Omental fat pad (tissue), 4 donors: ENCODE measurements around the gene ITGAX. TPM values are rescaled to one million over a fixed set of nuclear protein-coding genes. Genes with fewer than 3 reads are reported as not detected.
"Not testable (repeated sequence)": the region's sequence is repeated elsewhere in the genome, so short reads cannot be mapped to it uniquely, and the experiment has no call there.

Experiments used
- ATAC-seq: fragments of 150-250 bp; one replicate; pipeline ENCODE4 v1.9.1; 2016; ENCODE audit warnings: mild to moderate bottlenecking, moderate library complexity; ENCODE audit not compliant: low FRiP score
- DNase-seq: peaks from one replicate; pipeline ENCODE4 v3.0.0-alpha.2; 2019; ENCODE audit warnings: low spot score
- CTCF ChIP-seq, 3 donors: fragments of 450-650 bp; IDR thresholded peaks; one replicate each; pipeline ENCODE4 v1.5.1; 2016 to 2017; ENCODE audit warnings: antibody characterized with exemption in 3 of 3, mild to moderate bottlenecking in 3 of 3, moderate library complexity in 2 of 3
- total RNA-seq, 4 donors: library from RNA; depleted of rRNA; stranded (reverse); fragments of >200 nt; gene quantifications; one replicate each; pipeline ENCODE4 v1.1.0, GENCODE V29; 2016

ITGAX gene
- total RNA-seq, 4 donors from 2014 or later = 11.7 to 161 (median 27.0) TPM

DNA sequence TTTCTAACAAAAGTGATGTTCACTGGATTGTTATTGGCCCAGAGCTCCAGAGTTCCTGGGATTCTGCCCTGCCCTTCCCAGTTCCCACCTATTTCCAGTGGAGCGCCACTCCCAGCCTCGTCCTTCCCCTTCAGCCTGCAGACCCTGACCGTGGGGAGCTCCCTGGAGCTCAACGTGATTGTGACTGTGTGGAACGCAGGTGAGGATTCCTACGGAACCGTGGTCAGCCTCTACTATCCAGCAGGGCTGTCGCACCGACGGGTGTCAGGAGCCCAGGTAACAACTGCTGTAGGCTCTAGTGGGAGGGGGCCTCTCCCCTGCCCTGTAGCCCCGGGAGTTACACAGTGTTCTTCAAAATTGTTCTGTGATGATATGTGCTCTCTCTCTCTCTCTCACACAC lies 61.4 kb downstream of the ITGAX start:
- no peak for DNase-seq
- TF ChIP-seq CTCF (IDR thresholded peaks at IDR 0.05) = no peak
- no peak for ATAC-seq

DNA sequence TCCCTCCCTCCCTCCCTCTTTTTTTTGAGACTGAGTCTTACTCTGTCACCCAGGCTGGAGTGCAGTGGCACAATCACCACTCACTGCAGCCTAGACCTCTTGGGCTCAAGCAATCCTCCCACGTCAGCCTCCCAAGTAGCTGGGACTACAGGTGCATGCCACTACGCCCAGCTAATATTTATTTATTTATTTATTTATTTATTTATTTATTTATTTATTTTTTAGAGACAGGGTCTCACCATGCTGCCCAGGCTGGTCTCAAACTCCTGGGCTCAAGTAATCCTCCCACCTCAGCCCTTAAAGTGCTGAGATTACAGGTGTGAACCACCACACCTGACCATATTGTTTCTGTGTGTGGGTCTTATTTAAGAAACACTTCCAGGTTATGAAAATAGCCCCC lies 62.1 kb downstream of the ITGAX start:
- not testable (repeated sequence) for DNase-seq, ATAC-seq

DNA sequence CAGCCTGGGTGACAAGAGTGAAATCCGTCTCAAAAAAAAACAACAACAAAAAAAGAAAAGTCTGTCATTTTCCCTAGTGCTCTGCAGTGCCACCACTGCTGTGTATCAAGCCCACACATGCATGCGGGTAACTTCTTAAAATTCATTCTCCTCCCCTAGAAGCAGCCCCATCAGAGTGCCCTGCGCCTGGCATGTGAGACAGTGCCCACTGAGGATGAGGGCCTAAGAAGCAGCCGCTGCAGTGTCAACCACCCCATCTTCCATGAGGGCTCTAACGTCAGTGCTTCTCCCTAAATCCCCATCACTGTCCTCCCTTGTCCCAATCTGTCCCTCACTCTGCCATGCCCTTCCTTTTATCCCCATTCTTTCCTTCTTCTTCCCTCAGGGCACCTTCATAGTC lies 62.9 kb downstream of the ITGAX start:
- ATAC-seq (no peak), DNase-seq (no peak)

GRCh38 chr16:31420037-31420436 lies 65.1 kb downstream of the ITGAX start:
- DNase-seq (no peak), ATAC-seq (no peak)
- no peak for TF ChIP-seq CTCF (IDR thresholded peaks at IDR 0.05)

More for the DNA sequence above, 62.9 kb downstream of the ITGAX start:
- no peak for TF ChIP-seq CTCF (IDR thresholded peaks at IDR 0.05)

DNA sequence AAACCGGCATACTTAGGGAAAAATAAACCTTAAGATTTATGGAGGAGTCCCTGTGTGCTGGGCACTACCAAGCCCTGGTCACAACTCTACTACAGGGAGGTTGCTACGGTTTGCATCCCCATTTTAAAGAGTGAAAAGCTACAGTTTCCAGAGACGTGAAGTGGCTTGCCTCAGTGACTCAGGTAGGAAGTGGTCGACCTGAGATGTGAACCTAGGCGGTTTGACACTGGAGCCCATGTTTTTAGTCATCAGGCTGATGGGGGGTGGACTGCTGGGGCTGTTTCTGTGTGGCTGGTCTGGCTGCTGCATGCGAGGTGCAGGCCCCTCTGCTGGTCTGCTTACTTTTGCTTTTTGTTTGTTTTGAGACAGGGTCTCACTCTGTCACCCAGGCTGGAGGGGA lies 66.6 kb downstream of the ITGAX start:
- DNase-seq (no peak), ATAC-seq (no peak)
- TF ChIP-seq CTCF (IDR thresholded peaks at IDR 0.05) = no peak

DNA sequence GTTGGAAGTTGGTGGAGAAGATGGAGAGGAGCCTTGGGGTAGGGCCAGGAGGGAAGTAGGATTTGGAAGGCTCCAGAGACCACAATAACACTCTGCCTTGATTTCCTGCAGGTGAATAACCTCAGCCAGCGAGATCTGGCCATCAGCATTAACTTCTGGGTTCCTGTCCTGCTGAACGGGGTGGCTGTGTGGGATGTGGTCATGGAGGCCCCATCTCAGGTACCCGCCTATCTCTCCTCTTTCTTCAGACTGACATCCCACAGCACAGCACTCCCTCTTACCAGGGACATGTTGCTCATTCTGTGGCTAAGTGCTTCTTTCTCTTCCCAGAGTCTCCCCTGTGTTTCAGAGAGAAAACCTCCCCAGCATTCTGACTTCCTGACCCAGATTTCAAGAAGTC lies 68.3 kb downstream of the ITGAX start:
- no peak for ATAC-seq
- no peak for TF ChIP-seq CTCF (IDR thresholded peaks at IDR 0.05)
- no peak for DNase-seq

- ATAC-seq (no peak), DNase-seq (no peak)
- TF ChIP-seq CTCF (IDR thresholded peaks at IDR 0.05) = no peak
These were observed 68.8 kb downstream of the ITGAX start for GRCh38 chr16:31423801-31424200.
